Activated T-cell treated with anti-CD3 and anti-CD28 coated beads for 4 hours (primary cell): ENCODE results near the gene FGFRL1.
"Not testable (repeated sequence)": the region's sequence is repeated elsewhere in the genome, so short reads cannot be mapped to it uniquely, and the experiment has no call there.

Experiments
- DNase-seq: peaks from one replicate; pipeline ENCODE4 v3.0.0-alpha.2; 2020

The FGFRL1 gene

GRCh38 chr4:993111-994029 is 18.1 kb upstream of the FGFRL1 start, which contains the start of gene SLC26A1:
Gene SLC26A1 (minus strand): TSS chr4:993404. CDS start chr4:991703, 1,701 bp downstream.
- no peak for DNase-seq

GRCh38 chr4:995311-996026 is 16.0 kb upstream of the FGFRL1 start:
- no peak for DNase-seq

- DNase-seq = no peak
Observed at GRCh38 chr4:996030-996996, 15.1 kb upstream of the FGFRL1 start.

GRCh38 chr4:996997-997374 is 14.4 kb upstream of the FGFRL1 start:
- no peak for DNase-seq

- DNase-seq = no peak
Observed at GRCh38 chr4:997375-998071, 13.9 kb upstream of the FGFRL1 start.

GRCh38 chr4:998096-998691 is 13.2 kb upstream of the FGFRL1 start:
- DNase-seq = no peak

- not testable (repeated sequence) for DNase-seq
Observed at GRCh38 chr4:999240-999863, 12.1 kb upstream of the FGFRL1 start.

- DNase-seq = no peak
Observed at GRCh38 chr4:999882-1000425, 11.5 kb upstream of the FGFRL1 start.

- no peak for DNase-seq
Observed at GRCh38 chr4:1000686-1001260, 10.7 kb upstream of the FGFRL1 start.

- DNase-seq = no peak
Observed at GRCh38 chr4:1001561-1002130, 9.8 kb upstream of the FGFRL1 start.

- no peak for DNase-seq
Observed at GRCh38 chr4:1002131-1002630, 9.2 kb upstream of the FGFRL1 start.

GRCh38 chr4:1002631-1003251 is 8.7 kb upstream of the FGFRL1 start:
- no peak for DNase-seq

GRCh38 chr4:1003271-1004070 is 8.0 kb upstream of the FGFRL1 start:
- no peak for DNase-seq

- no peak for DNase-seq
Observed at GRCh38 chr4:1004071-1004418, 7.4 kb upstream of the FGFRL1 start.

GRCh38 chr4:1004557-1005485 is 6.6 kb upstream of the FGFRL1 start:
- DNase-seq = no peak

- DNase-seq = no peak
Observed at GRCh38 chr4:1006856-1007255, 4.6 kb upstream of the FGFRL1 start.

GRCh38 chr4:1008840-1009541 is 2.4 kb upstream of the FGFRL1 start:
- no peak for DNase-seq
